WI38 (cell line): ENCODE measurements around the gene TRIM42.

Source experiments
- H3K4me3 ChIP-seq: 2 replicates; pipeline ENCODE4 v1.5.1; 2011; ENCODE audit warnings: low read depth, mild to moderate bottlenecking, control low read depth, low read length
- CTCF ChIP-seq: IDR thresholded peaks from 2 replicates; pipeline ENCODE4 v1.5.1; 2012; ENCODE audit warnings: low read depth, mild to moderate bottlenecking, control low read depth, low read length

The TRIM42 gene

GRCh38 chr3:140736863-140737460 lies 59.1 kb downstream of the TRIM42 start:
- H3K4me3 ChIP-seq, result no peak overlapping the region
- no peak for TF ChIP-seq CTCF

- TF ChIP-seq CTCF, result no peak
- H3K4me3 ChIP-seq, result no peak overlapping the region
These were observed 64.3 kb downstream of the TRIM42 start for GRCh38 chr3:140742116-140742515.

GRCh38 chr3:140748171-140748570 lies 70.3 kb downstream of the TRIM42 start:
- TF ChIP-seq CTCF, result no peak
- no peak overlapping the region for H3K4me3 ChIP-seq

- TF ChIP-seq CTCF, result no peak
- H3K4me3 ChIP-seq, result no peak overlapping the region
These were observed 71.0 kb downstream of the TRIM42 start for GRCh38 chr3:140748903-140749302.
